H9 (cell line): ENCODE data around the gene PITPNM1. TPM values are rescaled to one million over a fixed set of nuclear protein-coding genes. Genes with fewer than 3 reads are reported as not detected.

Experiments
- DNase-seq: peaks from one replicate; pipeline ENCODE4 v3.0.0-alpha.2; 2017
- H2AFZ ChIP-seq: one replicate; pipeline ENCODE4 v1.6.1; 2013; ENCODE audit warnings: mild to moderate bottlenecking, low read length, control low read depth, moderate library complexity
- H2AK5ac ChIP-seq: 2 replicates; pipeline ENCODE4 v1.6.1; 2013; ENCODE audit warnings: low read length, control low read depth, mixed read lengths; ENCODE audit not compliant: insufficient read length
- H2BK120ac ChIP-seq: one replicate; pipeline ENCODE4 v1.6.1; 2013; ENCODE audit warnings: low read depth, mild to moderate bottlenecking, low read length, control low read depth, inconsistent platforms; ENCODE audit not compliant: poor library complexity, severe bottlenecking
- H2BK12ac ChIP-seq: 2 replicates; pipeline ENCODE4 v1.6.1; 2013; ENCODE audit warnings: low read length, control low read depth, mixed read lengths, low read depth; ENCODE audit not compliant: insufficient read length
- H2BK15ac ChIP-seq: 2 replicates; pipeline ENCODE4 v1.6.1; 2013; ENCODE audit warnings: low read depth, low read length, control low read depth
- H2BK20ac ChIP-seq: one replicate; pipeline ENCODE4 v1.6.1; 2013; ENCODE audit warnings: low read depth, mild to moderate bottlenecking, low read length, control low read depth, inconsistent platforms; ENCODE audit not compliant: poor library complexity, severe bottlenecking
- H2BK5ac ChIP-seq: 2 replicates; pipeline ENCODE4 v1.6.1; 2013; ENCODE audit warnings: low read length, control low read depth, mixed read lengths; ENCODE audit not compliant: insufficient read length
- H3K14ac ChIP-seq: 2 replicates; pipeline ENCODE4 v1.6.1; 2013; ENCODE audit warnings: low read length, control low read depth; ENCODE audit not compliant: insufficient read depth
- H3K18ac ChIP-seq: 2 replicates; pipeline ENCODE4 v1.6.1; 2013; ENCODE audit warnings: low read depth, mild to moderate bottlenecking, mixed read lengths, low read length, control low read depth; ENCODE audit not compliant: insufficient read length
- H3K23ac ChIP-seq: 2 replicates; pipeline ENCODE4 v1.6.1; 2013; ENCODE audit warnings: low read length, control low read depth, mixed read lengths, low read depth; ENCODE audit not compliant: insufficient read length
- H3K23me2 ChIP-seq: 2 replicates; pipeline ENCODE4 v1.6.1; 2013; ENCODE audit warnings: low read depth, mild to moderate bottlenecking, mixed read lengths, low read length, control low read depth; ENCODE audit not compliant: insufficient read length, poor library complexity, severe bottlenecking
- H3K27ac ChIP-seq: 2 replicates; pipeline ENCODE4 v1.5.1; 2013; ENCODE audit warnings: low read length, control low read depth, mixed read lengths, low read depth; ENCODE audit not compliant: insufficient read length
- H3K27me3 ChIP-seq: 2 replicates; pipeline ENCODE4 v1.6.1; 2013; ENCODE audit warnings: low read length, control low read depth, inconsistent platforms; ENCODE audit not compliant: insufficient read depth
- H3K4ac ChIP-seq: 2 replicates; pipeline ENCODE4 v1.6.1; 2013; ENCODE audit warnings: low read depth, mild to moderate bottlenecking, control low read depth, inconsistent platforms, low read length, moderate library complexity
- H3K4me1 ChIP-seq: 2 replicates; pipeline ENCODE4 v1.6.1; 2013; ENCODE audit warnings: low read length, control low read depth, inconsistent platforms; ENCODE audit not compliant: insufficient read depth
- H3K4me2 ChIP-seq: 2 replicates; pipeline ENCODE4 v1.6.1; 2013; ENCODE audit warnings: low read length, control low read depth, mixed read lengths; ENCODE audit not compliant: insufficient read length, insufficient read depth
- H3K56ac ChIP-seq: 2 replicates; pipeline ENCODE4 v1.6.1; 2013; ENCODE audit warnings: low read depth, mild to moderate bottlenecking, mixed read lengths, low read length, control low read depth; ENCODE audit not compliant: insufficient read length
- H3K79me1 ChIP-seq: 2 replicates; pipeline ENCODE4 v1.6.1; 2013; ENCODE audit warnings: low read depth, mild to moderate bottlenecking, moderate library complexity, low read length, control low read depth, inconsistent platforms; ENCODE audit not compliant: insufficient read depth, poor library complexity, severe bottlenecking
- H3K79me2 ChIP-seq: 2 replicates; pipeline ENCODE4 v1.6.1; 2013; ENCODE audit warnings: low read length, control low read depth, inconsistent platforms; ENCODE audit not compliant: insufficient read depth
- H3K9ac ChIP-seq: 2 replicates; pipeline ENCODE4 v1.6.1; 2013; ENCODE audit warnings: low read length, control low read depth, mixed read lengths; ENCODE audit not compliant: insufficient read length; ENCODE audit errors: extremely low read depth
- H3K9me3 ChIP-seq: one replicate; pipeline ENCODE4 v1.6.1; 2013; ENCODE audit warnings: low read depth, low read length, inconsistent platforms; ENCODE audit not compliant: control insufficient read depth
- H3T11ph ChIP-seq: one replicate; pipeline ENCODE4 v1.6.1; 2013; ENCODE audit warnings: mild to moderate bottlenecking, low read length, control low read depth, inconsistent platforms
- H4K20me1 ChIP-seq: one replicate; pipeline ENCODE4 v1.6.1; 2013; ENCODE audit not compliant: control insufficient read depth, insufficient read length, insufficient read depth
- H4K5ac ChIP-seq: 2 replicates; pipeline ENCODE4 v1.6.1; 2013; ENCODE audit warnings: low read depth, mild to moderate bottlenecking, mixed read lengths, low read length, control low read depth; ENCODE audit not compliant: insufficient read length
- H4K8ac ChIP-seq: replicated peaks from 2 replicates; pipeline ENCODE4 v1.6.1; 2013; ENCODE audit warnings: low read length, control low read depth, mixed read lengths, low read depth; ENCODE audit not compliant: insufficient read length
- H4K91ac ChIP-seq: 2 replicates; pipeline ENCODE4 v1.6.1; 2013; ENCODE audit warnings: low read depth, mild to moderate bottlenecking, moderate library complexity, mixed read lengths, low read length, control low read depth; ENCODE audit not compliant: insufficient read length
- H3K27ac Mint-ChIP-seq, 3 experiments: 2 replicates in 2 of 3; 3 replicates in 1 of 3; pipeline ENCODE4 v1.8.0; 2020 to 2021; ENCODE audit warnings: mixed read lengths in 3 of 3, mild to moderate bottlenecking in 1 of 3, moderate library complexity in 1 of 3
- H3K27me3 Mint-ChIP-seq: 2 replicates; pipeline ENCODE4 v1.8.0; 2021; ENCODE audit warnings: low read depth, mild to moderate bottlenecking, moderate library complexity, mixed read lengths
- H3K36me3 Mint-ChIP-seq, 3 experiments: 2 replicates in 2 of 3; 3 replicates in 1 of 3; pipeline ENCODE4 v1.8.0; 2020 to 2021; ENCODE audit warnings: low read depth in 3 of 3, mixed read lengths in 3 of 3; ENCODE audit not compliant: insufficient read depth in 1 of 3
- H3K4me1 Mint-ChIP-seq, 2 experiments: 2 replicates each; pipeline ENCODE4 v1.8.0; 2020; ENCODE audit warnings: mixed read lengths in 2 of 2
- H3K4me3 Mint-ChIP-seq, 2 experiments: 2 replicates in 1 of 2; 3 replicates in 1 of 2; pipeline ENCODE4 v1.8.0; 2020 to 2021; ENCODE audit warnings: mild to moderate bottlenecking in 2 of 2, mixed read lengths in 2 of 2, moderate library complexity in 1 of 2
- H3K9me3 Mint-ChIP-seq, 2 experiments: 2 replicates in 1 of 2; 3 replicates in 1 of 2; pipeline ENCODE4 v1.8.0; 2020; ENCODE audit warnings: mild to moderate bottlenecking in 2 of 2, mixed read lengths in 2 of 2, moderate library complexity in 1 of 2
- CTCF ChIP-seq: fragments of 200-600 bp; sonication (generic); conservative IDR thresholded peaks from 3 replicates; pipeline ENCODE4 v1.8.0; 2021; ENCODE audit warnings: antibody characterized with exemption, mild to moderate bottlenecking
- WGBS: extraction: QIAGEN DNeasy Blood & Tissue Kit; methylation state at CpG from one replicate; pipeline ENCODE4 v1.1.7; 2013; ENCODE audit warnings: missing lambda C conversion rate, low lambda C conversion rate, mixed read lengths; ENCODE audit not compliant: insufficient read length; ENCODE audit errors: extremely low coverage; 5-methylcytosine and 5-hydroxymethylcytosine counted together
- total RNA-seq: library from RNA; stranded (reverse); gene quantifications from 2 replicates; pipeline ENCODE4 v1.2.1, GENCODE V29; 2021

Gene PITPNM1
- total RNA-seq, 1 experiment from 2014 or later = 43.5 TPM

DNA sequence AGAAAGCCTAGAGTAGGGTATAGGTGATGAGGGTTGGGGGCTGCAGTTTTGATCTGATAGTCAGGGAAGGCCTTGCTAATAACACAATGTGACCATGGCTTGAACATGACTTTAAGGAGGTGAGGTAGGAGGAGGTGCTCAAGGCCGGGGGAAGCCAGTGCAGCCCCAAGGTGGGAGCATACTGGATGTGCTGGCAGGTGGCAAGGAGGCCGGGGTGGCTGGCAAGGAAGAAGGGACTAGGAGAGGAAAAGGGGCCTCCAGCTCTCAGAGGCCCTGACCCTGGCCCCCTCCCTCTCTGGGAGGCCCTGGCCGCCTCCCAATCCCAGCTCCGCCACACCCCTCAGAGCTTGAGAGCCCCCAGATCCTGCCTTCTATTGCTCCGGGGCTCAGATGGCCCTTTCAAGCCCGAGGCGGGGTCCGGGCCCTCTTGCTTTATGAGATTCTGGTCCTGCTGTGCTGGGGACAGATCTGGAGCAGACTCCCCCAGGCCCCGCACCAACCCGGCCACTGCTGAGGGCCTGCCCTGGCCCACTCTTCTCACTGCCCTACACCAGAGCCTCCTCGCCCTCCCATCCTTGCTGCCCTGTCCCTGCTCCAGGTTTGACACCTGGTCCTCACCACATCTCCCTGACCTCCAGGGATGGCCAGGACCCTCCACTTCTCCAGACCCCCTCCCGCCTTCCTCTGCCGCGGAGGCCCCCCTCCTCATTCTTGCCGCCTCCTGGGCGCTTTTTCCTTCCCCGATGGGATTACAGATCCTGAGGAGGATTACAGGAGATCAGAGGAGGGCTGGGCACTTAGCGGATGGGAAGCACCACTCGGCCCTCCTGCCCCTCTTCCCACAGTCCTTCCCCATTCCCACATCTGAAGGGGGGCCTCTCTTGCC is 1.8 kb downstream of the PITPNM1 start:
- no peak overlapping the region for H3K27ac ChIP-seq
- H3K27me3 Mint-ChIP-seq = peaks cover 10% of the 10 kb centered on the region
- H2BK5ac ChIP-seq = no peak overlapping the region
- no peak overlapping the region for H4K91ac ChIP-seq
- H3K4ac ChIP-seq = no peak overlapping the region
- H4K20me1 ChIP-seq = no peaks in the 10 kb centered on the region
- no peak overlapping the region for H3K14ac ChIP-seq
- H2AK5ac ChIP-seq = no peak overlapping the region
- H2BK15ac ChIP-seq = no peak overlapping the region
- no peaks in the 10 kb centered on the region for H3K9me3 ChIP-seq
- no peaks in the 10 kb centered on the region for H3K79me1 ChIP-seq
- peaks cover 13 to 24% of the 10 kb centered on the region in 2 experiments for H3K4me1 Mint-ChIP-seq
- peak overlapping the region; percentile 88 for H3K4me2 ChIP-seq
- TF ChIP-seq CTCF = no peak
- no peak for DNase-seq
- no peaks in the 10 kb centered on the region for H3K79me2 ChIP-seq
- H2BK20ac ChIP-seq = no peak overlapping the region
- WGBS = no CpG with 5 or more reads among the region's 19 CpGs
- H2BK12ac ChIP-seq = no peak overlapping the region
- no peak overlapping the region for H2BK120ac ChIP-seq
- H3K4me3 Mint-ChIP-seq = peak overlapping the region; percentile 54 to 74
- H3K36me3 Mint-ChIP-seq = peaks cover 10 to 29% (median 19%) of the 10 kb centered on the region in 3 experiments
- H3K18ac ChIP-seq = no peak overlapping the region
- no peak overlapping the region for H4K8ac ChIP-seq
- H4K5ac ChIP-seq = no peak overlapping the region
- H3K56ac ChIP-seq = no peak overlapping the region
- H3K9me3 Mint-ChIP-seq = no peaks in the 10 kb centered on the region; a peak in 1 of 5 replicates
- no peaks in the 10 kb centered on the region for H3K27me3 ChIP-seq
- H3K27ac Mint-ChIP-seq = no peak overlapping the region
- H3K23me2 ChIP-seq = peaks cover 12% of the 10 kb centered on the region
- no peak overlapping the region for H3K23ac ChIP-seq
- no peak overlapping the region for H3T11ph ChIP-seq
- H3K9ac ChIP-seq = no peak overlapping the region
- no peaks in the 10 kb centered on the region for H3K4me1 ChIP-seq
- no peak overlapping the region for H2AFZ ChIP-seq
